GM19099 (cell line): Measurements from ENCODE around the gene ASTN2.

Experiments used
- POLR2A ChIP-seq: IDR thresholded peaks from 3 replicates; pipeline ENCODE4 v1.6.1; 2011; ENCODE audit warnings: low read depth; ENCODE audit not compliant: insufficient read length; ENCODE audit errors: extremely low read depth

ASTN2 gene

GRCh38 chr9:116717150-116717549, 697.7 kb downstream of the ASTN2 start:
- no peak for TF ChIP-seq POLR2A

- TF ChIP-seq POLR2A, result no peak
These were observed 698.4 kb downstream of the ASTN2 start for GRCh38 chr9:116716438-116716837.

GRCh38 chr9:116715751-116716150, 699.1 kb downstream of the ASTN2 start:
- no peak for TF ChIP-seq POLR2A

- TF ChIP-seq POLR2A, result no peak
These were observed 701.6 kb downstream of the ASTN2 start for GRCh38 chr9:116713271-116713670.

GRCh38 chr9:116712781-116713180, 702.1 kb downstream of the ASTN2 start:
- TF ChIP-seq POLR2A, result no peak

GRCh38 chr9:116706310-116707290, 708.3 kb downstream of the ASTN2 start:
- no peak for TF ChIP-seq POLR2A

GRCh38 chr9:116705531-116705930, 709.3 kb downstream of the ASTN2 start:
- TF ChIP-seq POLR2A, result no peak

GRCh38 chr9:116704470-116704869, 710.4 kb downstream of the ASTN2 start:
- TF ChIP-seq POLR2A, result no peak

- no peak for TF ChIP-seq POLR2A
These were observed 711.2 kb downstream of the ASTN2 start for GRCh38 chr9:116703634-116704033.

GRCh38 chr9:116701940-116702642, 712.8 kb downstream of the ASTN2 start:
- no peak for TF ChIP-seq POLR2A

- TF ChIP-seq POLR2A, result no peak
These were observed 713.7 kb downstream of the ASTN2 start for GRCh38 chr9:116700882-116701865.

- TF ChIP-seq POLR2A, result no peak
These were observed 714.6 kb downstream of the ASTN2 start for GRCh38 chr9:116700279-116700678.

- no peak for TF ChIP-seq POLR2A
These were observed 717.0 kb downstream of the ASTN2 start for GRCh38 chr9:116697887-116698286.

GRCh38 chr9:116697362-116697761, 717.5 kb downstream of the ASTN2 start:
- no peak for TF ChIP-seq POLR2A

GRCh38 chr9:116695438-116695837, 719.4 kb downstream of the ASTN2 start:
- TF ChIP-seq POLR2A, result no peak
